ENCODE data around the gene ALMS1.
"Not testable (repeated sequence)": the region's sequence is repeated elsewhere in the genome, so short reads cannot be mapped to it uniquely, and the experiment has no call there.

ALMS1 gene

GRCh38 chr2:73385504-73386341 lies at the start of gene ALMS1:
ALMS1 (plus strand) TSS chr2:73385836; CDS start chr2:73385869, 33 bp downstream.
- peak; percentile 91 for DNase-seq

- DNase-seq: no peak
Observed at GRCh38 chr2:73337828-73338227, 47.8 kb upstream of the ALMS1 start.

- DNase-seq: no peak
Observed at GRCh38 chr2:73339201-73339600, 46.4 kb upstream of the ALMS1 start.

GRCh38 chr2:73341039-73341438 lies 44.6 kb upstream of the ALMS1 start:
- no peak for DNase-seq

GRCh38 chr2:73343992-73344391 lies 41.6 kb upstream of the ALMS1 start:
- DNase-seq: no peak

GRCh38 chr2:73344747-73345146 lies 40.9 kb upstream of the ALMS1 start:
- DNase-seq: not testable (repeated sequence)

- DNase-seq: no peak
Observed at GRCh38 chr2:73350035-73350691, 35.5 kb upstream of the ALMS1 start.

- no peak for DNase-seq
Observed at GRCh38 chr2:73356097-73356496, 29.5 kb upstream of the ALMS1 start.

GRCh38 chr2:73359915-73360697 lies 25.5 kb upstream of the ALMS1 start:
- DNase-seq: no peak

- DNase-seq: no peak
Observed at GRCh38 chr2:73366060-73366459, 19.6 kb upstream of the ALMS1 start.

- no peak for DNase-seq
Observed at GRCh38 chr2:73368781-73369180, 16.9 kb upstream of the ALMS1 start.

- DNase-seq: no peak
Observed at GRCh38 chr2:73370348-73370747, 15.3 kb upstream of the ALMS1 start.

- no peak for DNase-seq
Observed at GRCh38 chr2:73373344-73373743, 12.3 kb upstream of the ALMS1 start.

- DNase-seq: no peak
Observed at GRCh38 chr2:73374269-73374668, 11.4 kb upstream of the ALMS1 start.

- no peak for DNase-seq
Observed at GRCh38 chr2:73376681-73377080, 9.0 kb upstream of the ALMS1 start.

GRCh38 chr2:73383036-73383435 lies 2.6 kb upstream of the ALMS1 start:
- no peak for DNase-seq

GRCh38 chr2:73385123-73385503 lies 523 bp upstream of the ALMS1 start:
- no peak for DNase-seq

GRCh38 chr2:73386342-73386868 lies 769 bp downstream of the ALMS1 start:
- no peak for DNase-seq

GRCh38 chr2:73386894-73387636 lies 1.4 kb downstream of the ALMS1 start:
- DNase-seq: no peak

GRCh38 chr2:73402386-73403103 lies 16.9 kb downstream of the ALMS1 start:
- no peak for DNase-seq

- DNase-seq: no peak
Observed at GRCh38 chr2:73403237-73403636, 17.6 kb downstream of the ALMS1 start.

- DNase-seq: no peak
Observed at GRCh38 chr2:73404409-73404808, 18.8 kb downstream of the ALMS1 start.
